Measurements from ENCODE around the gene AUTS2.

- TF ChIP-seq REST (IDR thresholded peaks at IDR 0.05; ENCODE audit: low read depth, low read length) (no peak), MXI1 (IDR thresholded peaks at IDR 0.05; ENCODE audit: low read depth, low read length) (no peak), CTCF (IDR thresholded peaks at IDR 0.05 in 2 of 3, conservative IDR thresholded peaks at IDR 0.05 in 1 of 3; ENCODE audit: control insufficient read depth in 2 of 3, extremely low read depth in 1 of 3, insufficient read depth in 1 of 3, low read depth in 3 of 3, low read length in 3 of 3) (no peak), ZSCAN29 (IDR thresholded peaks at IDR 0.05) (no peak), POLR2AphosphoS5 (IDR thresholded peaks at IDR 0.05; ENCODE audit: low read length) (no peak), EZH2 (IDR thresholded peaks at IDR 0.05; ENCODE audit: borderline replicate concordance, control insufficient read depth, low read depth, low read length) (no peak), JUNB (IDR thresholded peaks at IDR 0.05) (no peak), ZBTB11 (CRISPR knock-in tag; IDR thresholded peaks at IDR 0.05) (no peak)
Measured at GRCh38 chr7:70470746-70471145, 872.5 kb downstream of the AUTS2 start.

Data from GM12878 (cell line).